GM18951 (cell line): ENCODE data around the gene RCN2.

Experiments used
- POLR2A ChIP-seq: IDR thresholded peaks from 4 replicates; pipeline ENCODE4 v1.6.1; 2011; ENCODE audit warnings: mild to moderate bottlenecking; ENCODE audit not compliant: insufficient read length, insufficient read depth; ENCODE audit errors: extremely low read depth
- in situ Hi-C: fragments of 300-500 bp; cut with MboI; formaldehyde crosslinking; loops from one replicate; pipeline ENCODE4 v1.12.0; 2022; ENCODE audit warnings: low sequenced_read_pairs, mixed read lengths, inconsistent platforms; ENCODE audit not compliant: unreplicated experiment

The RCN2 gene

GRCh38 chr15:76905855-76906254 is 25.7 kb upstream of the RCN2 start:
- in situ Hi-C loops = no loop called here
- no peak for TF ChIP-seq POLR2A

GRCh38 chr15:76912430-76912829 is 19.1 kb upstream of the RCN2 start:
- in situ Hi-C loops = no loop called here
- no peak for TF ChIP-seq POLR2A

- TF ChIP-seq POLR2A = no peak
Measured at GRCh38 chr15:76913737-76914136, 17.8 kb upstream of the RCN2 start.

GRCh38 chr15:76916369-76916768 is 15.2 kb upstream of the RCN2 start:
- in situ Hi-C loops = no loop called here
- no peak for TF ChIP-seq POLR2A

More at GRCh38 chr15:76913737-76914136, 17.8 kb upstream of the RCN2 start:
- in situ Hi-C loops = no loop called here

GRCh38 chr15:76928201-76928600 is 3.3 kb upstream of the RCN2 start:
- TF ChIP-seq POLR2A = no peak
- in situ Hi-C loops = no loop called here

- in situ Hi-C loops = no loop called here
- TF ChIP-seq POLR2A = no peak
Measured at GRCh38 chr15:76929011-76929760, 2.4 kb upstream of the RCN2 start.

- no peak for TF ChIP-seq POLR2A
Measured at GRCh38 chr15:76930831-76931396, 635 bp upstream of the RCN2 start.

GRCh38 chr15:76932135-76932966 is 802 bp downstream of the RCN2 start:
- in situ Hi-C loops = no loop called here
- TF ChIP-seq POLR2A = no peak

More at GRCh38 chr15:76930831-76931396, 635 bp upstream of the RCN2 start:
- in situ Hi-C loops = no loop called here

GRCh38 chr15:76935620-76936019 is 4.1 kb downstream of the RCN2 start:
- in situ Hi-C loops = no loop called here
- no peak for TF ChIP-seq POLR2A

GRCh38 chr15:76936671-76937070 is 5.1 kb downstream of the RCN2 start:
- in situ Hi-C loops = no loop called here
- TF ChIP-seq POLR2A = no peak

- in situ Hi-C loops = no loop called here
Measured at GRCh38 chr15:76938752-76939151, 7.2 kb downstream of the RCN2 start.

GRCh38 chr15:76939715-76940114 is 8.2 kb downstream of the RCN2 start:
- no peak for TF ChIP-seq POLR2A
- in situ Hi-C loops = no loop called here

More at GRCh38 chr15:76938752-76939151, 7.2 kb downstream of the RCN2 start:
- TF ChIP-seq POLR2A = no peak

- no peak for TF ChIP-seq POLR2A
- in situ Hi-C loops = no loop called here
Measured at GRCh38 chr15:76941636-76942035, 10.1 kb downstream of the RCN2 start.

GRCh38 chr15:76942331-76942730 is 10.8 kb downstream of the RCN2 start:
- in situ Hi-C loops = no loop called here

More at GRCh38 chr15:76942331-76942730, 10.8 kb downstream of the RCN2 start:
- TF ChIP-seq POLR2A = no peak
